Fibroblast of lung (primary cell): ENCODE measurements around the gene MCCD1. TPM values are rescaled to one million over a fixed set of nuclear protein-coding genes. Genes with fewer than 3 reads are reported as not detected.

Experiments
- DNase-seq, 2 donors: peaks; one replicate each; pipeline versions ENCODE4 v3.0.0 to v3.0.0-alpha.2; 2010; ENCODE audit warnings: low read depth in 2 of 2
- H2AFZ ChIP-seq: 2 replicates; pipeline ENCODE4 v1.5.1; 2012; ENCODE audit warnings: low read length, control low read depth, inconsistent platforms
- H3K27ac ChIP-seq: 2 replicates; pipeline ENCODE4 v1.5.1; 2011; ENCODE audit warnings: low read length, control low read depth; ENCODE audit not compliant: insufficient read depth
- H3K27me3 ChIP-seq: 2 replicates; pipeline ENCODE4 v1.5.1; 2011; ENCODE audit warnings: mild to moderate bottlenecking, low read length; ENCODE audit not compliant: control insufficient read depth, insufficient read depth
- H3K36me3 ChIP-seq: 2 replicates; pipeline ENCODE4 v1.5.1; 2011; ENCODE audit warnings: low read length; ENCODE audit not compliant: control insufficient read depth, insufficient read depth
- H3K4me1 ChIP-seq: 2 replicates; pipeline ENCODE4 v1.5.1; 2011; ENCODE audit warnings: low read length; ENCODE audit not compliant: control insufficient read depth, insufficient read depth; ENCODE audit errors: extremely low read depth
- H3K4me2 ChIP-seq: 2 replicates; pipeline ENCODE4 v1.5.1; 2011; ENCODE audit warnings: low read length, control low read depth; ENCODE audit not compliant: insufficient read depth; ENCODE audit errors: extremely low read depth
- H3K4me3 ChIP-seq, 4 experiments: fragments of 200-600 bp in 1 of 4; sonication (generic) in 1 of 4; replicated peaks in 1 of 4; 2 replicates each; pipeline ENCODE4 v1.5.1; 2011 to 2016; ENCODE audit warnings: low read length in 4 of 4, low read depth in 3 of 4, mild to moderate bottlenecking in 3 of 4, control low read depth in 2 of 4, inconsistent platforms in 1 of 4, mixed read lengths in 1 of 4; ENCODE audit not compliant: insufficient read depth in 1 of 4; ENCODE audit errors: control extremely low read depth in 1 of 4
- H3K79me2 ChIP-seq: 2 replicates; pipeline ENCODE4 v1.5.1; 2012; ENCODE audit warnings: mild to moderate bottlenecking, low read length, inconsistent platforms; ENCODE audit not compliant: control insufficient read depth, insufficient read depth
- H3K9ac ChIP-seq: 2 replicates; pipeline ENCODE4 v1.5.1; 2011; ENCODE audit warnings: mild to moderate bottlenecking, low read length, control low read depth; ENCODE audit not compliant: insufficient read depth
- H3K9me3 ChIP-seq: 2 replicates; pipeline ENCODE4 v1.5.1; 2012; ENCODE audit warnings: low read depth, low read length; ENCODE audit not compliant: control insufficient read depth, insufficient read depth
- H4K20me1 ChIP-seq: 2 replicates; pipeline ENCODE4 v1.5.1; 2011; ENCODE audit warnings: low read length; ENCODE audit not compliant: control insufficient read depth, insufficient read depth; ENCODE audit errors: extremely low read depth
- CTCF ChIP-seq, 2 donors: IDR thresholded peaks in 1 of 2; conservative IDR thresholded peaks in 1 of 2; 1 replicate in 1 of 2; 2 replicates in 1 of 2; pipeline ENCODE4 v1.5.1; 2011 to 2012; ENCODE audit warnings: low read length in 2 of 2, control low read depth in 1 of 2, inconsistent platforms in 1 of 2, low read depth in 1 of 2, mild to moderate bottlenecking in 1 of 2
- EZH2 ChIP-seq: IDR thresholded peaks from 2 replicates; pipeline ENCODE4 v1.5.1; 2012; ENCODE audit warnings: low read length, control low read depth, mild to moderate bottlenecking; ENCODE audit errors: missing control alignments
- polyA plus RNA-seq, 2 donors: library from polyadenylated mRNA; depleted of rRNA in 1 of 2; stranded (reverse) in 1 of 2; unstranded in 1 of 2; fragments of >200 nt; gene quantifications; 2 replicates each; pipeline ENCODE4 v1.2.1, GENCODE V29; 2011 to 2012; ENCODE audit warnings: missing spikeins in 1 of 2
- total RNA-seq: library from RNA; depleted of rRNA; stranded (reverse); fragments of >200 nt; gene quantifications from 2 replicates; pipeline ENCODE4 v1.2.1, GENCODE V29; 2014

The MCCD1 gene
- total and polyA plus RNA-seq, 2 donors (not counting 1 experiment from before 2014, with no cell fraction given) = not detected

- Histone ChIP-seq H3K9ac (no peak overlapping the region), H3K27me3 (no peaks in the 10 kb centered on the region), H3K36me3 (peaks cover 8% of the 10 kb centered on the region), H3K4me3 (no peak overlapping the region), H4K20me1 (no peaks in the 10 kb centered on the region), H2AFZ (peak overlapping the region; percentile 20), H3K4me2 (peak overlapping the region; percentile 25), H3K4me1 (peaks cover 8% of the 10 kb centered on the region), H3K9me3 (no peaks in the 10 kb centered on the region), H3K79me2 (no peaks in the 10 kb centered on the region), H3K27ac (peak overlapping the region; percentile 37)
- DNase-seq = peak in 1 of 2 donors; percentile 48
- TF ChIP-seq EZH2 (no peak), CTCF (conservative IDR thresholded peaks at IDR 0.05 in 1 of 2, IDR thresholded peaks at IDR 0.05 in 1 of 2; ENCODE audit: low read depth in 1 of 2, low read length in 2 of 2) (no peak)
Observed at GRCh38 chr6:31525932-31526591, 2.7 kb upstream of the MCCD1 start.

- Histone ChIP-seq H4K20me1 (no peaks in the 10 kb centered on the region), H3K27ac (no peak overlapping the region), H3K4me2 (no peak overlapping the region), H3K36me3 (peaks cover 19% of the 10 kb centered on the region), H3K9me3 (no peaks in the 10 kb centered on the region), H3K9ac (no peak overlapping the region), H3K27me3 (no peaks in the 10 kb centered on the region), H2AFZ (no peak overlapping the region), H3K4me3 (no peak overlapping the region), H3K4me1 (peaks cover 8% of the 10 kb centered on the region), H3K79me2 (peaks cover 3% of the 10 kb centered on the region)
- no peak for DNase-seq
- TF ChIP-seq EZH2 (no peak), CTCF (conservative IDR thresholded peaks at IDR 0.05 in 1 of 2, IDR thresholded peaks at IDR 0.05 in 1 of 2; ENCODE audit: low read depth in 1 of 2, low read length in 2 of 2) (no peak)
Observed at GRCh38 chr6:31528307-31528777, 420 bp upstream of the MCCD1 start.

- no peak overlapping the region for H3K9ac ChIP-seq
- no peak overlapping the region for H2AFZ ChIP-seq
- H3K79me2 ChIP-seq = peaks cover 4% of the 10 kb centered on the region
- H4K20me1 ChIP-seq = no peaks in the 10 kb centered on the region
- no peak for TF ChIP-seq CTCF (conservative IDR thresholded peaks at IDR 0.05 in 1 of 2, IDR thresholded peaks at IDR 0.05 in 1 of 2; ENCODE audit: low read depth in 1 of 2, low read length in 2 of 2)
- no peak for TF ChIP-seq EZH2
- H3K4me1 ChIP-seq = peaks cover 8% of the 10 kb centered on the region
- H3K4me3 ChIP-seq = no peak overlapping the region
- no peaks in the 10 kb centered on the region for H3K27me3 ChIP-seq
- no peak overlapping the region for H3K27ac ChIP-seq
- DNase-seq = no peak
- H3K36me3 ChIP-seq = peaks cover 26% of the 10 kb centered on the region
- no peak overlapping the region for H3K4me2 ChIP-seq
- no peaks in the 10 kb centered on the region for H3K9me3 ChIP-seq
Observed at GRCh38 chr6:31529329-31530150, 778 bp downstream of the MCCD1 start.
